AG10803 (cell line): ENCODE measurements around the gene DNAJC15.

Experiments used
- DNase-seq: peaks from one replicate; pipeline ENCODE4 v3.0.0; 2010; ENCODE audit warnings: low read depth
- H3K4me3 ChIP-seq: 2 replicates; pipeline ENCODE4 v1.5.1; 2011; ENCODE audit warnings: mild to moderate bottlenecking, low read length, control low read depth
- CTCF ChIP-seq: conservative IDR thresholded peaks from 2 replicates; pipeline ENCODE4 v1.5.1; 2011; ENCODE audit warnings: mild to moderate bottlenecking, low read length, control low read depth, inconsistent platforms

Gene DNAJC15

GRCh38 chr13:43023289-43023963, at the start of gene DNAJC15:
Gene DNAJC15, plus strand, starts transcription at chr13:43023586. Its CDS starts 41 bp downstream, at chr13:43023627.
- TF ChIP-seq CTCF = peak; percentile 25; the same call in 1 of the 2 replicates
- H3K4me3 ChIP-seq = peak within 1 kb of the TSS; percentile 82
- peak; percentile 86 for DNase-seq

DNA sequence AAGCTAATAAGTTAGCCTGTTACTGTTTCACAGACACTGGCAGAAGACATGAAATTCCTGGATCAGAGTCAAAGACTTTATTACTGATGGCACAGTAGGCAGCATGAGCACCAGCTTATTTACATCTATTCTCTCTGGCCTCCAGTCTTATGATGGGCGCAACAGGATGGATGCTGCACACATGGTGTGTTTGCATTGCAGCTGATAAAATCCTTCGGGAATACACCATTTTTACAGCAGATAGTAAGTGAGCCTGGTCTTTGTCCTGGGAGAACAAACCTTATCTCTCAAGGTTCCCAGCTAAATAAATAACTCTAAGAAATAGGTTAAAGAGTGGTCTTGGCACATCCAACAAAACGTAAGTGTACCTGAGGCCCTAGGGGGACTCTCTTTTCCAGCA, 47.3 kb upstream of the DNAJC15 start:
- no peak overlapping the region for H3K4me3 ChIP-seq
- DNase-seq = no peak
- no peak for TF ChIP-seq CTCF

DNA sequence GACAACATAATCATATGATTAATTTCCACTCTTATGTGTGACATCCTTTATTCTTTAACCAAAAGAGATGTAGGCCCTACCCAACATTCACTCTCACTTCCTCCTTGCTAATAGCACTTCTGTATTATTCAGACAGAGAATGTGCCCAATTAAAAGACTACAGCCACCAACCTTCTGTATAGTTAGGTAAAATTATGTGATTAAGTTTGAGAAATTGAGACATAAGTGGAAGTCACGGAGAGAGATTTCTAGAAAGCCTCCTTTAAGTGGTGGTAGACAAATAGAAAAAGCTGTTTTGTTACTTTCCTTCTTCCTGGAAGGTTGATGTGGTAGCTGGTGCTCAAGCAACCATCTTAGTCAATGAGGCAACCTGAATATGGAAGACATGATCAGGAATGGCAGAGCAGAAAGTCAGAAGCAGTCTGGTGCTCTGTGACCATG, 46.1 kb upstream of the DNAJC15 start:
- TF ChIP-seq CTCF = no peak
- no peak for DNase-seq
- H3K4me3 ChIP-seq = no peak overlapping the region

- DNase-seq = peak; percentile 96
- H3K4me3 ChIP-seq = no peak overlapping the region
- no peak for TF ChIP-seq CTCF
Measured at GRCh38 chr13:42981317-42981716, 42.1 kb upstream of the DNAJC15 start.

GRCh38 chr13:42981853-42982252, 41.5 kb upstream of the DNAJC15 start:
- no peak for DNase-seq
- no peak overlapping the region for H3K4me3 ChIP-seq
- TF ChIP-seq CTCF = no peak

DNA sequence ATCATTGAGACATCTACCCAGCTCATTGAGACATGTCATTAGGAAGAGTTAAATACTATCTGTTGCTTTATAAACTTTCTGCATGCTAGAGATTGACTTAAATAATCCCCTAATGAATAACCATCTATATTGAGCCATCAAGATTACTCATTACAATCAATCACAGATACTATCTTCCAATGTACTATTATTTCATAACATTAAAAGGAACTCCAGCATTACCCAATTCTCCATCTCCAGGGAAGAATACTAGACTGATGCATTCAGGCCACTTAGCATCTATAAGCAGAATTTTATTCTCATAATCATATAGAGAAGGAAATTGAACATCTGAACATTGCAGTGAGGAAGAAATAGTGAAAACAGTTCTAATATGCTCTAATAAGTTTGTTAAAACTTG, 39.4 kb upstream of the DNAJC15 start:
- DNase-seq = no peak
- H3K4me3 ChIP-seq = no peak overlapping the region
- TF ChIP-seq CTCF = no peak

- H3K4me3 ChIP-seq = no peak overlapping the region
- TF ChIP-seq CTCF = no peak
- DNase-seq = no peak
Measured at GRCh38 chr13:42984691-42985090, 38.7 kb upstream of the DNAJC15 start.
